HL-60/S4 (cell line): ENCODE measurements around the gene MFGE8.

Experiments
- in situ Hi-C: fragments of 300-500 bp; cut with MboI; formaldehyde crosslinking; loops from 2 replicates; pipeline ENCODE4 v1.14.3; 2022; ENCODE audit warnings: low sequenced_read_pairs

Gene MFGE8

DNA sequence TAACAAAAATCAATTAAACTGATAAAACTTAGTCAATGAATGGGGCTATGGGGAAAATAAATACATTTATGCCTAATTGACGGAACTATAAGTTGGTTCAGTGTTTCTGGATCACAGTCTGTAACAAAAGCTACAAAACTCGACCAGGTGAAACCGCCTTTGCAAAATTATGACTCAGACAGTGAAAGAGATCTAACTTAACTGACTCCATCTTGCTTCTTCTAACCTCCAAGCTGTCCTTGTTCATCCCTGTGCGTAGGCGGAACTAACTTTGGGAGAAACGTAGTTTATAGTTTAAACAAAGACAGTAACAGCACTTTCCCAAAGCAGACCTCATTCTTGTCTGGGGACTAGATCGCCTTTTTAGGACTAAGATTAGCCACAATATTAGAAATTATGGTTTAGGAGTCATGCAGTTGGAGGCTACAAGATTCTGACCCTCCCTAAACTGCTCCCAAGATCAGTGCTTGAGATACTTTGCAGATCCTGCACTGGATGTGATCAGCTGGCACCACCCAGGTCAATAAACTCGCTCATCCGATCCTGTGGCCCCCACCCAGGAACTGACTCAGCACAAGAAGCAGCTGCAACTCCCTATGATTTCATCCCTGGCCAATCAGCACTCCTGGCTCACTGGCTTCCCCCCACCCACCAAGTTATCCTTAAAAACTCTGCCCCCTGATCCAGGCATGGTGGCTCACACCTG lies 7.2 kb upstream of the MFGE8 start:
- in situ Hi-C loops = loop anchor here (25.0 kb wide), 1 partner anchor 267 kb away; no protein-coding TSS in a partner anchor

GRCh38 chr15:88918738-88919137 lies 5.6 kb upstream of the MFGE8 start:
- in situ Hi-C loops = loop anchor here (25.0 kb wide), 1 partner anchor 269 kb away; no protein-coding TSS in a partner anchor

DNA sequence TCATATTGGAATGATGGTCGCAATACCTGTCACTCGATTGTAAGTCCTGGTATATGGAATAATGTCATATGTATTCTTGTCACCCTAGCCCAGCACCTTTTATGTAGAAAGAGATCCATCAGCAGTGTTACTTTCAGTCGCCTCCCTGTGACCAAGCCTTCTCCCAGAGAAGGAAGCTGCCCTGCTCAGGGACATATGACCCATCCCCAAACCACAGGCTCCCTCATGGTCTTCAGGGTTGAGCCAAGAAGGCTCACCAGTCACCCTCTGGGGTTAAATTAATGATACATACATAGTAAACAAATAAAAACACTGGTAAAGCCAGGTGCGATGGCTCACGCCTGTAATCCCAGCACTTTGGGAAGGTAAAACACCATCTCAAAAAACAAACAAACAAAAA lies 4.6 kb upstream of the MFGE8 start:
- in situ Hi-C loops = loop anchor here (25.0 kb wide), 1 partner anchor 270 kb away; no protein-coding TSS in a partner anchor

DNA sequence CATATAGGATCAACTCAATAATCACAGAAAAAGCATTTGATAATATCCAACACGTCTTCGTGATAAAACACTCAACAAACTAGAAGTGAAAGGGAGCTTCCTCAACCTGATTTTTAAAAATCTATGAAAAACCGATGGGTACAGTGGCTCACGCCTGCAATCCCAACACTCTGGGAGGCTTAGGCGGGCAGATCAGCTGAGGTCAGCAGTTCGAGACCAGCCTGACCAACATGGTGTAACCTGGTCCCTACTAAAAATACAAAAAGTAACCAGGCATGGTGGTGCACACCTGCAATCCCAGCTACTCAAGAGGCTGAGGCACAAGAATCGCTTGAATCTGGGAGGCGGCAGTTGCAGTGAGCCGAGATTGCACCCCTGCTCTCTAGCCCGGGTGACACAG lies 2.2 kb upstream of the MFGE8 start:
- in situ Hi-C loops = loop anchor here (25.0 kb wide), 1 partner anchor 272 kb away; no protein-coding TSS in a partner anchor

DNA sequence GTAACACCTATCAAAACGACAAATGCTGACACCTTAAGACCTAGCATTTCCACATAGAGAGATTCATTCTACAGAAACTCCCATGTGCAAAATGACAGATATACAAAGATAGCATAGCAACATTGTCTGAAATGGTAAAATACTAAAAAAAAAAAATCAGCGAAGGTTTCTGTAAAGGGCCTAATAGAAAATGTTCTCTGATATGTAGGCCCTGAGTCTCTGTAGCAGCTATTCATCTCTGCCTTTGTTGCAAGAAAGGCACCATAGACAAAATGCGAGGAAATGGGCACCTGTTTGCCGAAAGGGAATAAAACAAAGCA lies 631 bp upstream of the MFGE8 start:
- in situ Hi-C loops = loop anchor here (25.0 kb wide), 1 partner anchor 273 kb away; no protein-coding TSS in a partner anchor

- in situ Hi-C loops = loop anchor here (25.0 kb wide), 1 partner anchor 275 kb away; no protein-coding TSS in a partner anchor
Measured at GRCh38 chr15:88912500-88912921, 668 bp downstream of the MFGE8 start.

GRCh38 chr15:88911766-88912118 lies 1.4 kb downstream of the MFGE8 start:
- in situ Hi-C loops = loop anchor here (25.0 kb wide), 1 partner anchor 276 kb away; no protein-coding TSS in a partner anchor

DNA sequence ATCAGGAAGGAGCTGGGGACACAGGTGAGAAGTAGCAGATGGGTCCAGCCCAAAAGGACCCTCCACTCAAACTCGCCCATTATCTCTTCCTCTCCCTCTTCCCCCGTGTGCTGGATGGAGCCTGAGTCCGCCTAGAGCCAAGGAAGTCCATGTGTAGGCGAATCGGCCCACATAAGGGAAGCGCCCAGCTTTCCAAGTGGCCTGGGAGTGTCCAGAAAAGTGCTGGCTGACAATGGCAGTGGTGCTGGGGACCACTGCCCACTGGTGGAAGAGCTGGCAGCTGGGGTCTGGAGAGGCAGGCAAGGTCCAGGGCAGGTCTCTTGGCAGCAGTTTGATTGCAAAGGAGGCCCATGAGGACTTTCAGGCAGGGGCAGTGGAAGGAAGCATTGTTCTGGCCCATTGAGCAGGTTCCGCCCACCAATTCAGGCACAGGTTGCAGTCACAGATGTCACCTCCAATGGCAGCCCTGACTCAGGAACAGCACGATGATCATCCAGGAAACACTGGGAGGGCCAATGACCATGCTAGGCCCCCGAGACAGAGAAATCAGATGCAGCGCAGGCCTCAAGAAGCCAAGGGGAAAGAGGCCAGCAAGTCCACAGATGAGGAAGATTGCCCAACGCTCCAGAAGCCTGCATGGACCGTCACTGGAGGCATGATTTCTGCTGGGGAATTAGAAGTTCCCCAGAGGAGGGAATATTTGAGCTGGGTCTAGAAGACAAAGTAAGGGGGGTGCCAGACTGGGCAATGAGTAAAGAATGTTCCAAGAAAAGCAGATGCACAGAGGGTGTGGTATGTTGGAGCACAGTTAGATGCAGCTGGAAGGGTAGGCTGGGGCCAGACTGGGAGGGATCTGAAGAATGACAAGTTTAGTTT lies 3.0 kb downstream of the MFGE8 start:
- in situ Hi-C loops = loop anchor here (10.0 to 25.0 kb wide), 2 partner anchors 105 to 277 kb away; no protein-coding TSS in a partner anchor

GRCh38 chr15:88908697-88909621 lies 4.2 kb downstream of the MFGE8 start:
- in situ Hi-C loops = loop anchor here (10.0 to 25.0 kb wide), 2 partner anchors 106 to 278 kb away; no protein-coding TSS in a partner anchor

- in situ Hi-C loops = loop anchor here (10.0 to 25.0 kb wide), 2 partner anchors 107 to 279 kb away; no protein-coding TSS in a partner anchor
Measured at GRCh38 chr15:88908123-88908522, 5.1 kb downstream of the MFGE8 start.

- in situ Hi-C loops = loop anchor here (10.0 to 25.0 kb wide), 2 partner anchors 108 to 280 kb away; no protein-coding TSS in a partner anchor
Measured at GRCh38 chr15:88907111-88907510, 6.1 kb downstream of the MFGE8 start.

- in situ Hi-C loops = loop anchor here (10.0 to 25.0 kb wide), 2 partner anchors 108 to 281 kb away; no protein-coding TSS in a partner anchor
Measured at GRCh38 chr15:88906551-88906950, 6.6 kb downstream of the MFGE8 start.

DNA sequence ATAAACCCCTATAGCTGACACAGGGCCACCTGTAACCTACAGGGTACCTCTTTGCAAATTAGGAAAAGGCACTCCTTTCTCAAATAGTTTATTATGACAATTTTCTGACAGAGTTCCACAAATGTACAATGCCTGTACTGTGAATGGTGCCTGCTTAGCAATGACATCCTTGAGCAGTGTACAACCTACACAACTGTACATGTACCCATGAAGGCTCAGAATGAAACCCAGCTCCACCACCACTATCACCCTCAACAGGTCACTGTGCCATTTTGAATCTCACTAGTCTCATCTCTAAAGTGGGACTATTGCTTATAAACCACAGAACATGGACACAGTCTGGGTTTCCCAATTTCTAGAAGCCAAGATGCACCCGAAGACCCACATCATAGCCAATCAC lies 7.0 kb downstream of the MFGE8 start:
- in situ Hi-C loops = loop anchor here (10.0 to 25.0 kb wide), 2 partner anchors 109 to 281 kb away; no protein-coding TSS in a partner anchor

DNA sequence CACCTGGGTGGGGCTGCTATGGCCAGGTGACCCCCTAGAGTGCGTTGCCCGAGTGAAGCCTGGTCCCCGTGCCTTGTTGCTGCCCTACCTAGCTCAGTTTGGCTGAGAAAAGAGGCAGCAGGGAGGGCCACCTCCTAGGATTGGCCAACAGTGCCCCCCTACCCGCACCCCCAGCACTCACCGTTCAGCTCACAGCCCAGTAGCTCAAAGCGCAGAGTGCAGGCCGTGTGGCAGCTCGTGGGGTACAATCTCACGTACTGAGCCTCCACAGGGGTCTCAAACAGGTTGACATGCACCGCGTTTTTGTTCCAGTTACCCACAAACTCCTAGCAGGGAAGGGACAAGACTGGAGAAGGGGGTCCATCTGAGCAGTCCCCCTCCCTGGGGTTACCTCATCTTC lies 7.6 kb downstream of the MFGE8 start:
- in situ Hi-C loops = loop anchor here (10.0 to 25.0 kb wide), 2 partner anchors 109 to 282 kb away; no protein-coding TSS in a partner anchor

DNA sequence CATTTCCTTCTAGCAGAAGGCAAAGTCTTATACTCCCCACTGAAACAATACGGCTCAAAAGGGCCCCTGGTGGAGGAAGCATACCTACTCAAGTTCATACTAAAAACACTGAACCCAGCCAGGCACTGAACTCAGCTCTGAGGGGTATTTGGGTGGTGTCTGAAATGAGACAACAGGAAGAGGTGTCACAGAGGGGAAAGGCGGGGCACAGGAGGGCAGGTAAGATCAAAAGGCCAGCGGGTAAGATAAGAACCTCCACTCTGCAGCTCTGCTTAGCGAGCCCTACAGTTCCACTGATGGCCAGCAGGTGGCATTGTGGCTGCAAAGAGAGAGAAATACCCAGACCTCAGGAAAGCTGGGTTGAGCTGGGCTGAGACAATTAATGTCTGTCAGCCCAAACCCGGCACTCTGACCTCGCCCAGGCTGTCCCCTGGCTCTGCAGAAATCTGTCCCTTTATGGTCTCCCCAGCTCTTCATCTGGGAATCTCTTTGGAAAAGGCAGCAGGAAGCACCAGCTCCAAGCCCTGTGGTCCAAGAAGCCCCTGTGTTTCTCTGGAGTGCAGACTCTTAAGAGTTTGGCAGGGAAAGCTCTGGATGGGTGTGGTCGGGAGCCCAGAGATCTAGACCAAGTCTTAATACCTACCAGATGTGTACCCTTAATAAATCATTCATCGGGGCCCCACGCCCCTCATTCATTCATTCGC lies 8.4 kb downstream of the MFGE8 start:
- in situ Hi-C loops = loop anchor here (10.0 to 25.0 kb wide), 2 partner anchors 110 to 283 kb away; no protein-coding TSS in a partner anchor

- in situ Hi-C loops = loop anchor here (10.0 to 25.0 kb wide), 2 partner anchors 111 to 283 kb away; no protein-coding TSS in a partner anchor
Measured at GRCh38 chr15:88904257-88904623, 8.9 kb downstream of the MFGE8 start.

GRCh38 chr15:88902846-88903245 lies 10.3 kb downstream of the MFGE8 start:
- in situ Hi-C loops = loop anchor here (10.0 to 25.0 kb wide), 2 partner anchors 112 to 284 kb away; no protein-coding TSS in a partner anchor

GRCh38 chr15:88902221-88902835 lies 10.9 kb downstream of the MFGE8 start:
- in situ Hi-C loops = loop anchor here (10.0 to 25.0 kb wide), 2 partner anchors 112 to 285 kb away; no protein-coding TSS in a partner anchor
